WERI-Rb-1 (cell line): ENCODE measurements around the gene ADAMTS20.

ENCODE experiments used
- DNase-seq: peaks from one replicate; pipeline ENCODE4 v3.0.0-alpha.2; 2020
- H3K27ac ChIP-seq: fragments of 250-450 bp; sonication (Bioruptor Pico); 2 replicates; pipeline ENCODE4 v1.5.1; 2020; ENCODE audit warnings: mild to moderate bottlenecking, moderate library complexity
- H3K27me3 ChIP-seq: fragments of 250-450 bp; sonication (Bioruptor Pico); 2 replicates; pipeline ENCODE4 v1.5.1; 2021; ENCODE audit warnings: mild to moderate bottlenecking, low read depth, moderate library complexity; ENCODE audit not compliant: insufficient read depth, severe bottlenecking
- H3K36me3 ChIP-seq: fragments of 250-450 bp; sonication (Bioruptor Pico); 2 replicates; pipeline ENCODE4 v1.5.1; 2020; ENCODE audit warnings: mild to moderate bottlenecking, moderate library complexity
- H3K4me3 ChIP-seq: 2 replicates; pipeline ENCODE4 v1.5.1; 2011; ENCODE audit warnings: low read depth, mild to moderate bottlenecking, control low read depth, low read length
- H3K9me3 ChIP-seq: fragments of 250-450 bp; sonication (Bioruptor Pico); 2 replicates; pipeline ENCODE4 v1.5.1; 2021; ENCODE audit warnings: mild to moderate bottlenecking, moderate library complexity; ENCODE audit not compliant: severe bottlenecking
- TF ChIP-seq, protein P1 (sequence below): IDR thresholded peaks from 2 replicates; pipeline ENCODE4 v1.5.1; 2011; ENCODE audit warnings: low read depth, mild to moderate bottlenecking, control low read depth, inconsistent platforms, low read length

ADAMTS20 gene

DNA sequence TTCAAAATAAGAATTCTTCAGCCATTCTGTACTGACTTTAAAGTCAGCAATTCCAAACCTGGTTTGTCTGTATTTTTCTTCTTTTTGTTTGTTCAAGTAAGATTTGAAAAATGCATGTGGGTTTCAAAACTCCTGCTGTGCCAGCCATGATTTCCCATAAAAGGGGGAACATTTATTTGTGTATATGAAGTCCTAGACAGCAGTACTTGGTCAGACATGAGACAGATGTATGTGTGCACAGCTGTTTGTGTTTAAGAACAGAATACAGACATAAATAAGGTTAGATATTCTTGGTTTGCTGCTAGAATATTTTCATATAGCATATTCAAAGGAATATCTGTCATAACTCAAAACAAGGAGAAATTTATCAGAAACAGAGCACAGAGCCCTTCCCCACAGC, 236.0 kb downstream of the ADAMTS20 start:
- no peak overlapping the region for H3K4me3 ChIP-seq

DNA sequence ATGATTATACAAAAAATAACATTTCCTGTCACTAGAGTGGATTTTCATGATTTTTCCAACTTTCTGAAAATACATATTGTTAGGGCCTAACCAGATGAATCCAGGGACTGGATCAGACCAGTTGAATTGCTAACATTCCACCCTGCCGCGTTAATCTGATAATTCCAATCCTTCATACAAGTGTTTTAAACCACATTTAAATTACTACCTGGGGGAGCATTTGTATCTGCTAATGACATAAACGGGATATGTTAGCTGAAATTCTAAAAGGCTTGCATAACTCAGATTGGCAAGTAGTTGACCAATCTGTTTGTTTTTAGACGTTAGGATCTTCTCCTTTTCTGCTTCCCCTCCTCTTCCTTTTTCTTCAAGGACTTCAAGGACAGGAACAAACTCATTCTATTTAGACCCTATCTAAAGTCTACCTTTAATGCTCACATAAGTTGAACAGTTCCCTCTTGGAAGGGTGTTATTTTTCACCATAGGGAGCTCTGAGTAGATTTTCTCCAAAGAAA, 239.0 kb downstream of the ADAMTS20 start:
- no peak overlapping the region for H3K27ac ChIP-seq
- no peak overlapping the region for H3K4me3 ChIP-seq

More for the DNA sequence above, 236.0 kb downstream of the ADAMTS20 start:
- H3K27ac ChIP-seq: no peak overlapping the region
- TF ChIP-seq, protein P1, sequence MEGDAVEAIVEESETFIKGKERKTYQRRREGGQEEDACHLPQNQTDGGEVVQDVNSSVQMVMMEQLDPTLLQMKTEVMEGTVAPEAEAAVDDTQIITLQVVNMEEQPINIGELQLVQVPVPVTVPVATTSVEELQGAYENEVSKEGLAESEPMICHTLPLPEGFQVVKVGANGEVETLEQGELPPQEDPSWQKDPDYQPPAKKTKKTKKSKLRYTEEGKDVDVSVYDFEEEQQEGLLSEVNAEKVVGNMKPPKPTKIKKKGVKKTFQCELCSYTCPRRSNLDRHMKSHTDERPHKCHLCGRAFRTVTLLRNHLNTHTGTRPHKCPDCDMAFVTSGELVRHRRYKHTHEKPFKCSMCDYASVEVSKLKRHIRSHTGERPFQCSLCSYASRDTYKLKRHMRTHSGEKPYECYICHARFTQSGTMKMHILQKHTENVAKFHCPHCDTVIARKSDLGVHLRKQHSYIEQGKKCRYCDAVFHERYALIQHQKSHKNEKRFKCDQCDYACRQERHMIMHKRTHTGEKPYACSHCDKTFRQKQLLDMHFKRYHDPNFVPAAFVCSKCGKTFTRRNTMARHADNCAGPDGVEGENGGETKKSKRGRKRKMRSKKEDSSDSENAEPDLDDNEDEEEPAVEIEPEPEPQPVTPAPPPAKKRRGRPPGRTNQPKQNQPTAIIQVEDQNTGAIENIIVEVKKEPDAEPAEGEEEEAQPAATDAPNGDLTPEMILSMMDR: no peak
- no peaks in the 10 kb centered on the region for H3K9me3 ChIP-seq
- no peak for DNase-seq
- H3K27me3 ChIP-seq: no peaks in the 10 kb centered on the region
- no peaks in the 10 kb centered on the region for H3K36me3 ChIP-seq

DNA sequence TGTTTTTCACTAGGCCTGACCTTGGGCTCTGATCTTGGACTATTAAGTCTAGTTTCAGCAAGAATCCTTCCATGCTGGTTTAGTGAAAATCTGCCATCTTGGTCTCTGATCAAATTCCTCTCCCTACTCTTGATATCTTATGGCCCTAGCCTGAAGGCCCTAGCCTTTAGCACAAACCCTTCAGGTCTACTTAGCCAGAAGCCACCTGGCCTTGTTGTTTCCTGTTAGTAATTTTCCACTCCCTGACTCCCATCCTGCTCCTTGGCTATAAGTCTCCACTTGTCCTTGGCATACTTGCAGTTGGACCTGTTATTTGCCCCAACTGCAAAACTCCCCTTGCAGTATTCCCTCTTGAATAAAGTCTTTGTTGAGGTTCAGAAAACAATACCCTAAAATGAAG, 241.4 kb downstream of the ADAMTS20 start:
- Histone ChIP-seq H3K27me3 (no peaks in the 10 kb centered on the region), H3K9me3 (no peaks in the 10 kb centered on the region), H3K4me3 (no peak overlapping the region), H3K27ac (no peak overlapping the region), H3K36me3 (no peaks in the 10 kb centered on the region)
- TF ChIP-seq, protein P1: no peak
- no peak for DNase-seq

More for the DNA sequence above, 239.0 kb downstream of the ADAMTS20 start:
- TF ChIP-seq, protein P1: no peak
- no peak for DNase-seq
- no peaks in the 10 kb centered on the region for H3K36me3 ChIP-seq
- H3K9me3 ChIP-seq: no peaks in the 10 kb centered on the region
- no peaks in the 10 kb centered on the region for H3K27me3 ChIP-seq

DNA sequence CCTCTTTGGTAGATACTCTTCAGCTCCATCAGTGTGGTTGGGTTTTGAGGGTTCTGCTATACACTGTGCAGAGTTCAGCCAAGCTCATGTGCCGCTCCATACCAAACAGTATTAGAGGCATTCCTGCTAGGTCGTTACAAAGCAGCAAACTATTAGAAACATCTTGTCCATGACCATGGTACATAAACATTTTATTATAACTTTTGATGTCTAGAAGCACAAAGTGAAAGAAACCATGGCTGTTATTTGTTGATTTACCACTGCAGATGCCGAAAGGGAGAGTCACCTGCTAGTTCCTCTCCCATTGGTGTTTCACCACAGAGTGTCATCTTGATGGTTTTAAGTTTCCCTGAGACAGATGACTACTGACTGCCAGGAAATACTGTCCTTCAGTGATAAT, 242.0 kb downstream of the ADAMTS20 start:
- Histone ChIP-seq H3K36me3 (no peaks in the 10 kb centered on the region), H3K27ac (no peak overlapping the region), H3K27me3 (no peaks in the 10 kb centered on the region), H3K4me3 (no peak overlapping the region), H3K9me3 (no peaks in the 10 kb centered on the region)
- DNase-seq: no peak
- TF ChIP-seq, protein P1: no peak

DNA sequence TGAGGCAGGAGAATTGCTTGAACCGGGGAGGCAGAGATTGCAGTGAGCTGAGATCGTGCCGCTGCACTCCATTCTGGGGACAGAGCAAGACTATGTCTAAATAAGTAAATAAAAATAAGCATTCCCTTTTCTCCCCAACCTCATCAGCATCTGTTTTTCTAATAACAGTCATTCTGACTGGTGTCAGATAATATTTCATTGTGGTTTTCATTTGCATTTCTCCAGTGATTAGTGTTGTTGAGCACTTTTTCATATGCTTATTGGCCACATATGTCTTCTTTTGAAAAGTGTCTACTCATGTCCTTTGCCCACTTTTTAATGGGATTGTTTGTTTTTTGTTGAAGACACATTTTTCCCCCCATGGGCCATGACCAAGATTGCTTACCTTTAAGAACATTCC, 243.2 kb downstream of the ADAMTS20 start:
- no peak for DNase-seq
- Histone ChIP-seq H3K36me3 (no peaks in the 10 kb centered on the region), H3K27me3 (no peaks in the 10 kb centered on the region), H3K27ac (no peak overlapping the region), H3K9me3 (no peaks in the 10 kb centered on the region), H3K4me3 (no peak overlapping the region)
- TF ChIP-seq, protein P1: no peak

DNA sequence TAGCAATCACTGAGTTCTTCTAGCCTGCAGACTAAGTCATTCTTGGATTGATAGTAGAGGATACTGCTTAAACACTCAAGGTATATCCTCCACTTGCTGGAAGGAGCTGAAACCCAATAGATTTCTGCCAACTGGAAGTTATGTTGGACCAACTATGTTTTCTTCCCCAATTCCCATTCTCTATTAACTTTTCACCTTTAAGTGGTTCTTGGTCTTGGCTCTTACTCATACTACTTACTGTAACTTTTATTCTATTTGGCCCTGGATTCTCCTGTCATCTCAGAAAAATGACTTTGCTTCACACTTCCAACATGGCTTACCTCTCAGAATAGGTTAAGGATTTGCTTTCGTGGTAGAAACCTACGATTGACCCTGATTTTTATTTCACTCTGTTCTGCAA, 244.9 kb downstream of the ADAMTS20 start:
- TF ChIP-seq, protein P1: no peak
- H3K27me3 ChIP-seq: no peaks in the 10 kb centered on the region
- H3K27ac ChIP-seq: no peak overlapping the region
- H3K36me3 ChIP-seq: no peaks in the 10 kb centered on the region
- H3K9me3 ChIP-seq: no peaks in the 10 kb centered on the region
- no peak overlapping the region for H3K4me3 ChIP-seq
- DNase-seq: no peak
